HUES48 (cell line): Measurements from ENCODE around the gene NOP53.
"Not testable (repeated sequence)": the region's sequence is repeated elsewhere in the genome, so short reads cannot be mapped to it uniquely, and the experiment has no call there.

Source experiments
- H3K27ac ChIP-seq: one replicate; pipeline ENCODE4 v1.7.0; 2013; ENCODE audit warnings: low read depth, low read length, inconsistent platforms
- H3K27me3 ChIP-seq: 2 replicates; pipeline ENCODE4 v1.6.1; 2013; ENCODE audit warnings: mild to moderate bottlenecking, low read length; ENCODE audit not compliant: control insufficient read depth, insufficient read depth
- H3K36me3 ChIP-seq: 2 replicates; pipeline ENCODE4 v1.6.1; 2013; ENCODE audit warnings: low read length; ENCODE audit not compliant: control insufficient read depth, insufficient read depth
- H3K4me1 ChIP-seq: 2 replicates; pipeline ENCODE4 v1.6.1; 2013; ENCODE audit warnings: mild to moderate bottlenecking, low read length; ENCODE audit not compliant: control insufficient read depth, insufficient read depth
- H3K4me3 ChIP-seq: 2 replicates; pipeline ENCODE4 v1.5.1; 2013; ENCODE audit warnings: mild to moderate bottlenecking, low read depth, low read length
- H3K9ac ChIP-seq: 2 replicates; pipeline ENCODE4 v1.6.1; 2013; ENCODE audit warnings: mild to moderate bottlenecking, low read depth, low read length, moderate library complexity
- H3K9me3 ChIP-seq: 2 replicates; pipeline ENCODE4 v1.6.1; 2013; ENCODE audit warnings: low read length; ENCODE audit not compliant: control insufficient read depth, insufficient read depth

The NOP53 gene

GRCh38 chr19:47704024-47704423 lies 41.3 kb upstream of the NOP53 start:
- no peak overlapping the region for H3K4me3 ChIP-seq
- H3K9me3 ChIP-seq: no peaks in the 10 kb centered on the region
- no peak overlapping the region for H3K9ac ChIP-seq
- no peak overlapping the region for H3K27ac ChIP-seq
- peaks cover 29% of the 10 kb centered on the region for H3K36me3 ChIP-seq
- no peaks in the 10 kb centered on the region for H3K27me3 ChIP-seq
- H3K4me1 ChIP-seq: no peaks in the 10 kb centered on the region; the same call in 1 of the 2 replicates

- Histone ChIP-seq H3K9ac (no peak overlapping the region), H3K4me1 (no peaks in the 10 kb centered on the region), H3K9me3 (no peaks in the 10 kb centered on the region), H3K27me3 (no peaks in the 10 kb centered on the region), H3K4me3 (no peak overlapping the region), H3K36me3 (peaks cover 24% of the 10 kb centered on the region), H3K27ac (no peak overlapping the region)
Measured at GRCh38 chr19:47704656-47705055, 40.7 kb upstream of the NOP53 start.

- no peak overlapping the region for H3K9ac ChIP-seq
- H3K36me3 ChIP-seq: peaks cover 8% of the 10 kb centered on the region
- no peaks in the 10 kb centered on the region for H3K27me3 ChIP-seq
- H3K9me3 ChIP-seq: no peaks in the 10 kb centered on the region
- H3K4me3 ChIP-seq: no peak overlapping the region
- H3K27ac ChIP-seq: no peak overlapping the region
- no peaks in the 10 kb centered on the region for H3K4me1 ChIP-seq
Measured at GRCh38 chr19:47707135-47707925, 38.0 kb upstream of the NOP53 start.

GRCh38 chr19:47711652-47712242 lies 33.6 kb upstream of the NOP53 start:
- no peaks in the 10 kb centered on the region; the same call in 1 of the 2 replicates for H3K9me3 ChIP-seq
- no peak overlapping the region for H3K9ac ChIP-seq
- no peaks in the 10 kb centered on the region for H3K4me1 ChIP-seq
- no peak overlapping the region for H3K27ac ChIP-seq
- H3K36me3 ChIP-seq: no peaks in the 10 kb centered on the region
- H3K4me3 ChIP-seq: no peak overlapping the region
- no peaks in the 10 kb centered on the region for H3K27me3 ChIP-seq

- H3K9me3 ChIP-seq: no peaks in the 10 kb centered on the region; the same call in 1 of the 2 replicates
- no peaks in the 10 kb centered on the region for H3K27me3 ChIP-seq
- no peaks in the 10 kb centered on the region for H3K4me1 ChIP-seq
- no peaks in the 10 kb centered on the region for H3K36me3 ChIP-seq
- no peak within 1 kb of the TSS for H3K27ac ChIP-seq
- peak within 1 kb of the TSS; percentile 71 for H3K4me3 ChIP-seq
- no peak within 1 kb of the TSS for H3K9ac ChIP-seq
Measured at GRCh38 chr19:47713046-47714021, 32.0 kb upstream of the NOP53 start, which contains the start of gene EHD2. Gene EHD2 (plus strand): TSS chr19:47713422. CDS start chr19:47716613, 3,191 bp downstream.

GRCh38 chr19:47714339-47714738 lies 31.0 kb upstream of the NOP53 start:
- H3K9me3 ChIP-seq: no peaks in the 10 kb centered on the region; the same call in 1 of the 2 replicates
- no peak overlapping the region; the same call in 1 of the 2 replicates for H3K4me3 ChIP-seq
- no peaks in the 10 kb centered on the region for H3K4me1 ChIP-seq
- H3K27me3 ChIP-seq: no peaks in the 10 kb centered on the region
- no peaks in the 10 kb centered on the region for H3K36me3 ChIP-seq
- no peak overlapping the region for H3K9ac ChIP-seq
- no peak overlapping the region for H3K27ac ChIP-seq

- not testable (repeated sequence) for H3K36me3 ChIP-seq, H3K4me3 ChIP-seq, H3K4me1 ChIP-seq, H3K9ac ChIP-seq, H3K27ac ChIP-seq, H3K9me3 ChIP-seq, H3K27me3 ChIP-seq
Measured at GRCh38 chr19:47714855-47715254, 30.5 kb upstream of the NOP53 start.

GRCh38 chr19:47716270-47716937 lies 28.9 kb upstream of the NOP53 start:
- H3K4me3 ChIP-seq: no peak overlapping the region
- H3K27me3 ChIP-seq: no peaks in the 10 kb centered on the region
- no peak overlapping the region for H3K27ac ChIP-seq
- no peaks in the 10 kb centered on the region for H3K4me1 ChIP-seq
- no peaks in the 10 kb centered on the region; the same call in 1 of the 2 replicates for H3K9me3 ChIP-seq
- no peak overlapping the region for H3K9ac ChIP-seq
- no peaks in the 10 kb centered on the region for H3K36me3 ChIP-seq

- not testable (repeated sequence) for H3K27ac ChIP-seq, H3K4me1 ChIP-seq
Measured at GRCh38 chr19:47718415-47719046, 26.8 kb upstream of the NOP53 start.

More at GRCh38 chr19:47718415-47719046, 26.8 kb upstream of the NOP53 start:
- not testable (repeated sequence) for H3K27me3 ChIP-seq, H3K36me3 ChIP-seq, H3K4me3 ChIP-seq, H3K9ac ChIP-seq, H3K9me3 ChIP-seq
